Stimulated activated CD4-positive, alpha-beta T cell treated with anti-CD3 and anti-CD28 coated beads, Interleukin-1b, Interleukin-23, amount 100 ng/mL, for 48 hours (primary cell): Measurements from ENCODE around the gene PPIF.

Experiments used
- DNase-seq: peaks from one replicate; pipeline ENCODE4 v3.0.0-alpha.2; 2020

PPIF gene

DNA sequence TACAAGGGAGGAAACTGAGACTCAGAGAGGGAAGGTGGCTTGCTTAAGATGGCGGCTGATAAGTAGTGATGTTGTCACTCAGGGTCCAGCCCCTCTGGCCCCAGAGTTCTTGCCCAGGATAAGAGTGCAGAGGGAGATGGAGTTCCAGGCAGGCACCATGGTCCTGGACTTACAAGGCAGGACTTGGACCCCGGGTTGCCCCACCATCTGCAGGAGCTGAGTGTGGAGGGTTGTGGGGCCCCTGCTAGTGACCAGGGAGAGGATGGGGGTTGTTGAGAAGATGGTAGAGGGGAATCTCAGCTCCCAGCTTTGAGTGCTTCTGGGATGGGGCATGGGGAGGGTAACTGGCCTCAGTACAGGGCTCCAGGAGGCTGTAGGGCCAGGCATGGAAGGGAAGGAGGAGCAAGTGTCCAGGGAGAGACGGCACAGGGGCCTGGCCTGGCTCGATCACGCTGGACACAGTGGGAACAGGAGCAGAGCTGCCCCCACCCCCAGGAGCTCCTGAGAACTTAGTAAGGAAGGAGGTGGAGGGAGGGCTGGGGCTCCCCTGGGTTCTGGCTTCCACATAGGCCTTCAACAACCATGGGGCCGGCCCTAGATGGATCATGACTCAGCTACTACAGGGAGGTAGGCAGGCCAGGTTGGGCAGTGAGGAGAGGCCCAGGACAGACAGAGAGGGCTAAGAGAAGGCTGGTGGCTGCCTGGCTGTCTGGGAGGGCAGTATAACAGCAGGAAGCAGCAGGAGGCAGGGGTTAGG is 28.2 kb downstream of the PPIF start:
- DNase-seq = no peak

- no peak for DNase-seq
These were observed 28.9 kb downstream of the PPIF start for GRCh38 chr10:79376078-79376628.

GRCh38 chr10:79376751-79377556 is 29.7 kb downstream of the PPIF start:
- no peak for DNase-seq

GRCh38 chr10:79377557-79378382 is 30.5 kb downstream of the PPIF start:
- no peak for DNase-seq

DNA sequence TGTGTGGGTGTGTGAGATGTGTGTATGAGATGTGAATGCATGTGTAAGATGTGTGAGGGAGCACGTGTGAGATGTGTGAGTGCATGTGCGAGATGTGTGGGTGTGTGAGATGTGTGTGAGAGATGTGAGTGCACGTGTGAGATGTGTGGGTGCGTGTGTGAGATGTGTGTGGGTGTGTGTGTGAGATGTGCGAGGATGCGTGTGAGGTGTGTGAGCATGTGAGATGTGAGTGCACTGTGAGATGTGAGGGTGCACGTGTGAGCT is 31.0 kb downstream of the PPIF start:
- no peak for DNase-seq

- no peak for DNase-seq
These were observed 31.6 kb downstream of the PPIF start for GRCh38 chr10:79378647-79379511.

GRCh38 chr10:79379512-79380124 is 32.3 kb downstream of the PPIF start:
- no peak for DNase-seq

- no peak for DNase-seq
These were observed 33.1 kb downstream of the PPIF start for GRCh38 chr10:79380125-79380945.

DNA sequence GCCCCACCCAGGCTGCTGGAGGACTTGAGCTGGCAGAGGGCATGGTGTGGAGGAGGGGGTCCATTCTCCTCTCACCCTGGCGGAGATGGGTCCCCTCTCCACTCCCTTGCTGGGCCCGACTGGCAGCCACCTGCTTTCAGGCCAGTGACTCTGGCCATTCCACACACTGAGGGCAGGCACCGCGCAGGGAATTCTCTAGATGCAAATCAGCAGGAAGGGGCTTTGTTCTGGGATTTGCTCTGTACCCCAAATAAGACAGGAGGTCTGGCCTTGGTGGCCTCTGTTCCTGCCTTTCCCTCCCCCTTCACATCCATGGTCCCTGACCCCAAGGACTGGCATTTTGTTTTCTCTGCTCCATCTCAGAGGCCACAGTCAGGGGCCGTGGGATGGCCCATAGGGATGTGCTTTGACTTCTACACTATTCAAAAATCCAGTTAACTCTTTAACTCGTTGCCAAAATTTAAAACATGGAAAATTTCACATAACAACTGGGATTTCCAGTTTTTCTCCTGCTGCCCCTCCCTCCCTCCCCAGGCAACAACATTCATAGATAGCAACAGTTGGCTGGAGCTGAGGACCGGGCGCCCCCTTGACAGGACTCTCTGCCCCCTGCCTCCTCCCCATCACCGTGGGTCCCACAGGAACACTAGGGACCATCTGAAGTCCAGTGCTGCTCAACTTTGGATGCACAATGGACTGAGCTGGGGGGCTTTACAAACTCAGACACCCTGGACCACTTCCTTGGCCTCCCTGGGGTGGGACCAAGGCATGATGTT is 33.9 kb downstream of the PPIF start:
- no peak for DNase-seq

GRCh38 chr10:79381804-79382221 is 34.5 kb downstream of the PPIF start:
- no peak for DNase-seq

DNA sequence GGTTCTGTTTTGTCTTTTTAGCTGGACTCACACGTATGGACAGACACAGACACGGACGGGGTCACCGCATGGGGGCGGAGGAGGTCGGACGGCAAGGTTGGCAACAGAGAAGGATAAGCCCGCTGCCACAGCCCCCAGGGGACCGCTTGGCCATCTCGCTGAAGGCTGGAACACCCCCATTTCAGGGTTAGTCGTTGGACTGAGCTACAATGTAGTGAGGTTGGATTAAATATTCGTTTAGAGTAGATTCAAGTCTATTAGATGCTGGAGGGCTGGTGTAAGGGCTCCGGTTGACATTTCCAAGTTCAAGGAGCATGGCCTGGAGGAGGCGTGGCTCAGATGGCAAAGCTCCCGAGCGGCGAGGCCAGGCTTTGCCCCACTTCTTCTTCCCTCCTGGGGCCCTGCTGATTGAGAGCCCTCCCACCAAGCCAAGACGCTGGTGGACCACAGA is 35.2 kb downstream of the PPIF start:
- no peak for DNase-seq

- no peak for DNase-seq
These were observed 36.8 kb downstream of the PPIF start for GRCh38 chr10:79383974-79384606.

- DNase-seq = no peak
These were observed 37.6 kb downstream of the PPIF start for GRCh38 chr10:79384773-79385391.

DNA sequence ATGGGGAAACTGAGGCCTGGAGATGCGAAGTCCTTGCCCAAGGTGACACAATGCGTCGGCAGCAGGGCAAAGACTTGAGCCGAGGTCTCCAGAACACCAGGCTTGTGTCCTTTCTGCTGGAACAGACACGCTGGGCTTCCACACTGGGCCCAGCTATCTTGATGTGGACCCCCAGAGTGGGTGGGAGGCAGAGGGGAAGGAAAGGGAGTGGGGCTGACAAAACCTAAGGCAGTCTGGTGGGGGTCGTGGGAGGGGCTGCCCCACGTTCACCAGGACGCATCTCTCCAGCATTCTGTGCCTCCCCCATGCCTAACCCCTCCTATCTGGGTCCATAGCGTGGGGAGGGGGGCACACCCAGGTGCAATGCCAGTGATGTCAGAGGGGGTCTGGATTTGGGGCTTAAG is 38.1 kb downstream of the PPIF start:
- no peak for DNase-seq

- no peak for DNase-seq
These were observed 38.7 kb downstream of the PPIF start for GRCh38 chr10:79385804-79386531.

DNA sequence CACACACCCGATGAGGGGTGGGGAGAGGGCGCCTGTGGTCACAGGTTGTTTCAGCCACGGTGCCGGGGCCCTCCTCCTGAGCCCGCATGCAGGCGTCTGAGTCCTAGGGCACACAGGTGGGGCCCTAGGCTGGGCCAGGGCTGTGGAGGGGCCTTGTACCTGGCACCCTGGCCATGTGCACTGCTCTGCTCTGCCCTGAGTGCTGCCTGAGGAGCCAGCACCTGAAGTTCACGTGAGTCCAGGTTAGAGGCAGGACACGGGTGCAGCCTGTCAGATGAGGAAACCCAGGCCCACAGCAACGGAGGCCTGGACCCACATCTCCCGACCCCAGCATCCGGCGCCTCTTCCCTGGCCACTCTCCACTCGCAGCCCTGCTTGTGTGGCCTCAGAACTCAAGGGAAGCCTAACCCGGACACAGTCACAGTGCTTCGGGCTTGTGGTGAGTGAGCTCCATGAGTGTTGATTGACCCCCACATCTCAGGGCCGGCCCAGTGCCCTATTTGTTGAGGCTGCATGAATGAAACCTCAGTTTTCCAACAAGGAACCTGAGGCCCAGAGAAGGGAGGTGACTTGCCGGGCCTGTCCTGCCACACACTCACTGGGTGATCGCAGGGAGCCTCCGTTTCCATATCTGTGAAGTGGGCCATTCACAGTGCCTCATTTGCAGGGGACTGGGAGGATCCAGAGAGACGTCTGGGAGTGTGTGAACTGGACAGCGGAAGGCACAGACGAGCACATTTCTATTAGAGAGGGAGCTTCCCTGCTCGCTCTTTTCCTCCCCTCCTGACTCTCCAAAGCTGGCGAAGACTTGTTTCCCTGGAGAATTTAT is 39.6 kb downstream of the PPIF start:
- no peak for DNase-seq

- DNase-seq = no peak
These were observed 40.3 kb downstream of the PPIF start for GRCh38 chr10:79387466-79387973.
